IMR-90 (cell line): ENCODE results near the gene TRPC4. TPM values are rescaled to one million over a fixed set of nuclear protein-coding genes. Genes with fewer than 3 reads are reported as not detected.

ENCODE experiments used
- ATAC-seq: fragments of 200-7000 bp; cut with Tn5 transposase; 2 replicates; pipeline ENCODE4 v1.9.1; 2020; ENCODE audit warnings: low read depth, mild to moderate bottlenecking, moderate library complexity
- BruUV-seq: library from RNA; stranded (reverse); fragments of 400-500 nt; replicated peaks from 2 replicates; lab custom pipeline; 2021; lab: Mats Ljungman, UMichigan
- CTCF ChIA-PET: fragments of 300-600 bp; formaldehyde crosslinking; extraction: SDS; loops from one replicate; lab custom pipeline; 2021; ENCODE audit warnings: antibody characterized with exemption; lab: Yijun Ruan, JAX
- POLR2A ChIA-PET: fragments of 300-600 bp; sonication (Branson Sonifier 250); formaldehyde crosslinking; loops from one replicate; lab custom pipeline; 2022; ENCODE audit warnings: antibody characterized with exemption; ENCODE audit not compliant: unreplicated experiment; lab: Charles Lee
- DNase-seq: peaks from one replicate; pipeline ENCODE4 v3.0.0; 2013
- H2AFZ ChIP-seq: replicated peaks from 2 replicates; pipeline ENCODE3; 2013; ENCODE audit warnings: low read length, mild to moderate bottlenecking; ENCODE audit not compliant: poor library complexity
- H2AK5ac ChIP-seq: 2 replicates; pipeline ENCODE4 v1.6.1; 2013; ENCODE audit warnings: low read depth, low read length, inconsistent platforms
- H2AK9ac ChIP-seq: replicated peaks from 2 replicates; pipeline ENCODE3; 2013; ENCODE audit warnings: mild to moderate bottlenecking, low read depth, low read length, moderate library complexity; ENCODE audit not compliant: poor library complexity
- H2BK120ac ChIP-seq: 2 replicates; pipeline ENCODE4 v1.6.1; 2013; ENCODE audit warnings: low read depth, low read length, inconsistent platforms
- H2BK15ac ChIP-seq: 3 replicates; pipeline ENCODE4 v1.6.1; 2013; ENCODE audit warnings: low read depth, low read length, inconsistent platforms
- H2BK20ac ChIP-seq: 2 replicates; pipeline ENCODE4 v1.6.1; 2013; ENCODE audit warnings: low read depth, mild to moderate bottlenecking, inconsistent platforms, low read length, moderate library complexity
- H2BK5ac ChIP-seq: 2 replicates; pipeline ENCODE4 v1.6.1; 2013; ENCODE audit warnings: mild to moderate bottlenecking, low read depth, low read length, inconsistent platforms; ENCODE audit not compliant: poor library complexity, severe bottlenecking
- H3K14ac ChIP-seq: replicated peaks from 2 replicates; pipeline ENCODE4 v1.6.1; 2013; ENCODE audit warnings: low read depth, low read length, inconsistent platforms
- H3K18ac ChIP-seq: 2 replicates; pipeline ENCODE4 v1.6.1; 2013; ENCODE audit warnings: low read depth, low read length, control low read depth
- H3K23ac ChIP-seq: 2 replicates; pipeline ENCODE4 v1.6.1; 2013; ENCODE audit warnings: low read depth, low read length, inconsistent platforms
- H3K27ac ChIP-seq: 2 replicates; pipeline ENCODE4 v1.5.1; 2013; ENCODE audit warnings: mild to moderate bottlenecking, control low read depth, low read length; ENCODE audit not compliant: insufficient read depth
- H3K27me3 ChIP-seq: 2 replicates; pipeline ENCODE4 v1.6.1; 2013; ENCODE audit warnings: low read length; ENCODE audit not compliant: control insufficient read depth, insufficient read depth
- H3K36me3 ChIP-seq: 2 replicates; pipeline ENCODE4 v1.6.1; 2013; ENCODE audit warnings: low read length, mixed read lengths; ENCODE audit not compliant: control insufficient read depth, insufficient read depth
- H3K4ac ChIP-seq: 2 replicates; pipeline ENCODE4 v1.6.1; 2013; ENCODE audit warnings: low read depth, low read length, inconsistent platforms
- H3K4me1 ChIP-seq: 2 replicates; pipeline ENCODE4 v1.6.1; 2013; ENCODE audit warnings: low read length, mixed read lengths; ENCODE audit not compliant: control insufficient read depth, insufficient read depth
- H3K4me2 ChIP-seq: 2 replicates; pipeline ENCODE4 v1.6.1; 2013; ENCODE audit warnings: low read depth, mild to moderate bottlenecking, control low read depth, low read length, moderate library complexity
- H3K4me3 ChIP-seq: 2 replicates; pipeline ENCODE4 v1.5.1; 2013; ENCODE audit warnings: low read depth, mild to moderate bottlenecking, control low read depth, low read length, moderate library complexity; ENCODE audit not compliant: insufficient read depth
- H3K56ac ChIP-seq: 2 replicates; pipeline ENCODE4 v1.6.1; 2013; ENCODE audit warnings: low read length, inconsistent platforms; ENCODE audit not compliant: insufficient read depth; ENCODE audit errors: extremely low read depth
- H3K79me1 ChIP-seq, 2 experiments: 2 replicates each; pipeline ENCODE4 v1.6.1; 2013; ENCODE audit warnings: low read length in 2 of 2, inconsistent platforms in 1 of 2, low read depth in 1 of 2
- H3K9ac ChIP-seq: 2 replicates; pipeline ENCODE4 v1.6.1; 2013; ENCODE audit warnings: low read depth, low read length, control low read depth
- H3K9me1 ChIP-seq: 2 replicates; pipeline ENCODE4 v1.6.1; 2013; ENCODE audit warnings: low read length, inconsistent platforms; ENCODE audit not compliant: insufficient read depth
- H3K9me3 ChIP-seq: 2 replicates; pipeline ENCODE4 v1.6.1; 2013; ENCODE audit warnings: low read length; ENCODE audit not compliant: control insufficient read depth, insufficient read depth
- H4K20me1 ChIP-seq: 2 replicates; pipeline ENCODE4 v1.6.1; 2013; ENCODE audit warnings: low read length, inconsistent platforms; ENCODE audit not compliant: insufficient read depth
- H4K5ac ChIP-seq: 2 replicates; pipeline ENCODE4 v1.6.1; 2013; ENCODE audit warnings: mild to moderate bottlenecking, low read depth, low read length, control low read depth
- H4K8ac ChIP-seq, 2 experiments: 2 replicates each; pipeline ENCODE4 v1.6.1; 2013; ENCODE audit warnings: low read depth in 2 of 2, low read length in 2 of 2, control low read depth in 1 of 2, inconsistent platforms in 1 of 2
- H4K91ac ChIP-seq: 2 replicates; pipeline ENCODE4 v1.6.1; 2013; ENCODE audit warnings: low read depth, low read length, inconsistent platforms; ENCODE audit not compliant: insufficient read depth
- BHLHE40 ChIP-seq: fragments of 150-350 bp; IDR thresholded peaks from 2 replicates; pipeline ENCODE4 v1.6.1; 2016; ENCODE audit warnings: mild to moderate bottlenecking, low read depth, low read length
- WGBS, 2 experiments: methylation state at CpG; one replicate each; pipeline versions ENCODE4 v1.1.5 to v1.1.7; 2013; ENCODE audit warnings: missing lambda C conversion rate in 2 of 2; ENCODE audit not compliant: insufficient read length in 1 of 2; ENCODE audit errors: extremely low coverage in 2 of 2; 5-methylcytosine and 5-hydroxymethylcytosine counted together
- dilution Hi-C: fragments of 300-500 bp; cut with HindIII; formaldehyde crosslinking; loops from one replicate; pipeline ENCODE4 v1.14.3; 2018; ENCODE audit warnings: low sequenced_read_pairs; ENCODE audit not compliant: unreplicated experiment
- in situ Hi-C: fragments of 300-500 bp; cut with MboI; formaldehyde crosslinking; loops from 3 replicates; pipeline ENCODE4 v1.14.3; 2019; ENCODE audit warnings: low sequenced_read_pairs, inconsistent platforms, mixed read lengths
- intact Hi-C: fragments of 100-400 bp; cut with micrococcal nuclease; formaldehyde crosslinking; loops from 2 replicates; pipeline ENCODE4 v1.10.0; 2022
- polyA plus RNA-seq, 3 experiments: library from polyadenylated mRNA; depleted of rRNA; stranded (reverse); fragments of >200 nt; gene quantifications; 2 replicates each; pipeline ENCODE4 v1.2.3, GENCODE V29; 2012; ENCODE audit warnings: low replicate concordance in 1 of 3
- total RNA-seq: library from RNA; depleted of rRNA; stranded (reverse); fragments of >200 nt; gene quantifications from 2 replicates; pipeline ENCODE4 v1.2.3, GENCODE V29; 2012
- TF ChIP-seq, protein P1 (sequence below): conservative IDR thresholded peaks from 2 replicates; pipeline ENCODE4 v1.5.1; 2012; ENCODE audit warnings: mild to moderate bottlenecking, low read depth, low read length, improper control_type of control experiment

The TRPC4 gene
- total and polyA plus RNA-seq, 2 of the 4 experiments (the other 2 are of a cell fraction): 1.9 to 5.2 TPM

DNA sequence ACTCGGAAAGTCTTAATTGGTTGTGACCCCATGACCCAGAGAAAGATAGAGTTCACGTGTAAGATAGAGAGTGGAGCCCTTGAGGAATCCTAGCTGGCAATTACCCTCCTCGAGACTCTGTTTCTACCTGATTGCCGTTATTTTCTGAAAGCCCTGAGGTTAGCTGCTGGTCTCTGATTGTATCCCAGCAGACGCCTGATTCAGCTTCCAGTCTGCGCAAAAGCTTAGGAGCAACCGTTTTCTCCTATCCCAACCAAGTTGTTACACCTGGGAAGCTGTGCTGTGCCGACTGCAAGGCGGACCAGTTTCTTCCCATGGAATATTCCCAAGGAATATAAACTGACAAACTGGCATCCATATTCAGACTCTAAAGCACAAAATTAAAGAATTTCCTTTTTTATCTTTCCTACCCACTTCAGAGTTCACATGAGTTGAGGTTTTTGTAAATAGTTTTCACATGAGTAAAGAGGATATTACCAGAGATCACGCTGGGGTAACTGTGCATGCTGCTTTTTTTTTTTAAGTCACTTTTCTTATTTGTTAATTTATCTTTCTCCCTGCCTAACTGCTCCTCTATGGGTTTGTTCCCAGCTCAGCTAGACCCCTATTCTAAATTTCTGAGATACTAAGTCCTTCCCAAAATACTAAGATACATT is 1.5 kb upstream of the TRPC4 start:
- Histone ChIP-seq H4K20me1 (no peaks in the 10 kb centered on the region), H3K18ac (peak overlapping the region; percentile 40; the same call in 1 of the 2 replicates), H2BK120ac (peak overlapping the region; percentile 74), H4K91ac (no peak overlapping the region; the same call in none of the 2 replicates), H3K36me3 (no peaks in the 10 kb centered on the region), H3K9me1 (peaks cover 6% of the 10 kb centered on the region), H3K56ac (no peak overlapping the region), H2BK5ac (no peak overlapping the region), H2AFZ (peak overlapping the region; percentile 58), H3K79me1 (peaks cover 0 to 6% of the 10 kb centered on the region in 2 experiments; a peak in 1 of 4 replicates), H2AK9ac (peak overlapping the region; percentile 70), H3K4me1 (peaks cover 4% of the 10 kb centered on the region), H2BK15ac (peak overlapping the region; percentile 78; the same call in 2 of the 3 replicates), H2AK5ac (peak overlapping the region; percentile 72; the same call in 1 of the 2 replicates), H3K27ac (peak overlapping the region; percentile 6; the same call in 1 of the 2 replicates), H3K4me3 (no peak overlapping the region), H3K27me3 (no peaks in the 10 kb centered on the region), H4K8ac (peak overlapping the region; percentile 23 to 30; a peak in 1 of 4 replicates), H2BK20ac (peak overlapping the region; percentile 69; the same call in 1 of the 2 replicates), H3K4me2 (peak overlapping the region; percentile 87; the same call in 1 of the 2 replicates), H3K4ac (peak overlapping the region; percentile 62), H4K5ac (peak overlapping the region; percentile 5; the same call in 1 of the 2 replicates), H3K23ac (peak overlapping the region; percentile 75; the same call in 1 of the 2 replicates), H3K9ac (no peak overlapping the region), H3K9me3 (no peaks in the 10 kb centered on the region), H3K14ac (peak overlapping the region; percentile 71)
- peak; percentile 24 for ATAC-seq
- peak; percentile 79 for DNase-seq
- in situ Hi-C loops (no loop called here), dilution Hi-C loops (no loop called here), intact Hi-C loops (loop anchor here (1.0 to 5.0 kb wide), 4 partner anchors 94 to 478 kb away; partner anchors contain the start of gene UFM1)
- TF ChIP-seq, protein P1, sequence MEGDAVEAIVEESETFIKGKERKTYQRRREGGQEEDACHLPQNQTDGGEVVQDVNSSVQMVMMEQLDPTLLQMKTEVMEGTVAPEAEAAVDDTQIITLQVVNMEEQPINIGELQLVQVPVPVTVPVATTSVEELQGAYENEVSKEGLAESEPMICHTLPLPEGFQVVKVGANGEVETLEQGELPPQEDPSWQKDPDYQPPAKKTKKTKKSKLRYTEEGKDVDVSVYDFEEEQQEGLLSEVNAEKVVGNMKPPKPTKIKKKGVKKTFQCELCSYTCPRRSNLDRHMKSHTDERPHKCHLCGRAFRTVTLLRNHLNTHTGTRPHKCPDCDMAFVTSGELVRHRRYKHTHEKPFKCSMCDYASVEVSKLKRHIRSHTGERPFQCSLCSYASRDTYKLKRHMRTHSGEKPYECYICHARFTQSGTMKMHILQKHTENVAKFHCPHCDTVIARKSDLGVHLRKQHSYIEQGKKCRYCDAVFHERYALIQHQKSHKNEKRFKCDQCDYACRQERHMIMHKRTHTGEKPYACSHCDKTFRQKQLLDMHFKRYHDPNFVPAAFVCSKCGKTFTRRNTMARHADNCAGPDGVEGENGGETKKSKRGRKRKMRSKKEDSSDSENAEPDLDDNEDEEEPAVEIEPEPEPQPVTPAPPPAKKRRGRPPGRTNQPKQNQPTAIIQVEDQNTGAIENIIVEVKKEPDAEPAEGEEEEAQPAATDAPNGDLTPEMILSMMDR: no peak
- peak; percentile 67; the same call in 1 of the 2 replicates for TF ChIP-seq BHLHE40
- 37% methylated on average over 2 of the region's 10 CpGs; no CpG with 5 or more reads in 1 of the 2 experiments for WGBS, 2 experiments
- POLR2A ChIA-PET: interaction anchor here (0.6 kb wide), 1 partner anchor 222 kb away, joined by 4 read pairs; no protein-coding TSS in a partner anchor
- no TSS peak for BruUV-seq
- CTCF ChIA-PET: interaction anchor here (1.7 to 1.8 kb wide), 2 partner anchors 36 to 230 kb away, joined by 3 to 6 read pairs; no protein-coding TSS in a partner anchor
